ENCODE measurements around the gene SSH2. TPM values are rescaled to one million over a fixed set of nuclear protein-coding genes. Genes with fewer than 3 reads are reported as not detected.
"Not testable (repeated sequence)": the region's sequence is repeated elsewhere in the genome, so short reads cannot be mapped to it uniquely, and the experiment has no call there.

The SSH2 gene
- polyA plus RNA-seq, 1 donor from 2014 or later = 16.6 TPM

DNA sequence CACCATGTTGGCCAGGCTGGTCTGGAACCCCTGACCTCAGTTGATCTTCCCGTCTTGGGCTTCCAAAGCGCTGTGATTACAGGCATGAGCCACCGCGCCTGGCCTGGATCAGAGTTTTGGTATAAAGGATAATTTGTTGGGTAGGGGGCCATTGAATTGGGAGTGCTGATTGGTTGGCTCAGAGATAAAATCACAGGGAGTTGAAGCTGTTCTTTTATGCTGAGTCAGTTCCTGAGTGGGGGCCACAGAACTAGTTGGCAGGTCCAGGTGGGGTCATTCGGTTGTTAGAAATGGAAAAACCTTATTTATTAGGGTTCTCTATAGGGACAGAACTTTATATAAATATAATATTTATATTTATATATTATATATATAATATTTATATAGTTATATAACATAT is 147.1 kb downstream of the SSH2 start:
- H3K27me3 ChIP-seq (ENCODE audit: insufficient read depth, low read depth, low read length) = no peaks in the 10 kb centered on the region
- H3K9me2 ChIP-seq (ENCODE audit: insufficient read depth, low read length) = no peaks in the 10 kb centered on the region
- H3F3A ChIP-seq (ENCODE audit: insufficient read depth, low read length, poor library complexity, severe bottlenecking) = no peaks in the 10 kb centered on the region
- H3K4me3 ChIP-seq (ENCODE audit: low read length) = no peak overlapping the region
- H3K36me3 ChIP-seq (ENCODE audit: insufficient read depth, low read length) = no peaks in the 10 kb centered on the region
- H3K9me3 ChIP-seq (ENCODE audit: low read length) = no peaks in the 10 kb centered on the region
- H4K20me1 ChIP-seq (ENCODE audit: insufficient read depth) = no peaks in the 10 kb centered on the region
- no peak overlapping the region for H2AFZ ChIP-seq (ENCODE audit: low read depth, low read length)
- no peak overlapping the region for H3K4me2 ChIP-seq (ENCODE audit: low read length)
- no peak overlapping the region for H3K27ac ChIP-seq (ENCODE audit: low read length)
- TF ChIP-seq SMC3 (conservative IDR thresholded peaks at IDR 0.05; ENCODE audit: poor library complexity) = no peak
- TF ChIP-seq TAF1 (IDR thresholded peaks at IDR 0.05; ENCODE audit: low read depth) = no peak
- no peak for TF ChIP-seq EZH2 (IDR thresholded peaks at IDR 0.05; ENCODE audit: borderline replicate concordance, insufficient read depth, low read length, poor library complexity, severe bottlenecking)
- TF ChIP-seq EP300 (conservative IDR thresholded peaks at IDR 0.05; ENCODE audit: poor library complexity, severe bottlenecking) = no peak
- TF ChIP-seq RAD21 (conservative IDR thresholded peaks at IDR 0.05) = no peak
- TF ChIP-seq MXI1 (conservative IDR thresholded peaks at IDR 0.05; ENCODE audit: poor library complexity, severe bottlenecking) = no peak
- H3K9ac ChIP-seq (ENCODE audit: low read length) = no peak overlapping the region
- H3K79me2 ChIP-seq (replicated peaks; ENCODE audit: insufficient read depth, low read length) = no peaks in the 10 kb centered on the region

DNA sequence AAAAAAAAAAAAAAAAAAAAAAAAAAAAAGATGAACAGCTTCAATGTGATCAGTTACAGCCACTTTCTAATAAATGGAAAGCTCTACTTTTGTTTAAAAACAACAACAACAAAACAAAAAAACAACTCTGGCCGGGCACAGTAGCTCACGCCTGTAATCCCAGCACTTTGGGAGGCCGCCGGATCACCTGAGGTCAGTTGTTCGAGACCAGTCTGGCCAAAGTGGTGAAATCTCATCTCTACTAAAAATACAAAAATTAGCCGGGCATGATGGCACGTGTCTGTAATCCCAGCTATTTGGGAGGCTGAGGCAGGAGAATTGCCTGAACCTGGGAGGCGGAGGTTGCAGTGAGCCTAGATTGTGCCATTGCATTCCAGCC is 150.2 kb downstream of the SSH2 start:
- not testable (repeated sequence) for H3K27ac ChIP-seq (ENCODE audit: low read length); H3K4me3 ChIP-seq (ENCODE audit: low read length); H3K9me2 ChIP-seq (ENCODE audit: insufficient read depth, low read length); H3F3A ChIP-seq (ENCODE audit: insufficient read depth, low read length, poor library complexity, severe bottlenecking); H3K9me3 ChIP-seq (ENCODE audit: low read length); H2AFZ ChIP-seq (ENCODE audit: low read depth, low read length); H3K36me3 ChIP-seq (ENCODE audit: insufficient read depth, low read length); H4K20me1 ChIP-seq (ENCODE audit: insufficient read depth); H3K4me2 ChIP-seq (ENCODE audit: low read length); H3K27me3 ChIP-seq (ENCODE audit: insufficient read depth, low read depth, low read length); H3K9ac ChIP-seq (ENCODE audit: low read length); H3K79me2 ChIP-seq (replicated peaks; ENCODE audit: insufficient read depth, low read length)

DNA sequence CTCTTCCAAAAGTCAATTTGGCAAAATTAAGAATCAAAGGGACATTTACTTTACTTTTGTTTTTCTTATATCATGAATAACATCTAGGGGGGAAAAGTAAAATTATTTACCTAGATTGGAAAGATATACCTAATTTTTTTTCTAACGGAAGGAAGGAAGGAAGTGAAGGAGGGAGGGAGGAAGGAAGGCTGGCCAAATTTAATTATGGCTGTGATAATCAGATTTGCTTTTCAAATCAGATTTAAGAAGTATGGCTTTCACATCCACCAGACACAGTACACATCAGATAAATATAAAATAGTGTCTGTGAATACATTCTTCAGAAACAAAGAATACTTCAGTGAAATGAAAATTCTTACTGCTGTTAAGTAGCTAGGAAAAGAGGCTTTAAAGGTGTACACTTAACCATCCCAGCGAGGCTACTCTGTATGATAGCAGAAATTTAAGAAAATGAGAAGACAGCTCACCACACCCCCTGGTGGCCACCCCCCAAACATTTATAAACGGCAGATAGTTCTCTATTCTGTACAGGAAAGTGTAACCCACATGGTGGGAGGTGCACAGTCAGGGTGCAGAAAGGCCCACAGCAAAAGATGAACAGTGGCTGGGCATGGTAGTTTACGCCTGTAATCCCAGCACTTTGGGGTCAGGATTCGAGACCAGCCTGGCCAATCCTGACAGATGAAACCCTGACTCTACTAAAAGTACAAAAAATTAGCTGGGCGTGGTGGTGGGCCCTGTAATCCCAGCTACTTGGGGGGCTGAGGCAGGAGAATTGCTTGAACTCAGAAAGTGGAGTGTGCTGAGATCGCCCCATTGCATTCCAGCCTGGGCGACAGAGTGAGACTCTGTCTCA is 150.8 kb downstream of the SSH2 start:
- no peak overlapping the region for H3K4me3 ChIP-seq (ENCODE audit: low read length)
- no peak overlapping the region for H2AFZ ChIP-seq (ENCODE audit: low read depth, low read length)
- no peaks in the 10 kb centered on the region for H4K20me1 ChIP-seq (ENCODE audit: insufficient read depth)
- no peak overlapping the region for H3K9ac ChIP-seq (ENCODE audit: low read length)
- H3K9me3 ChIP-seq (ENCODE audit: low read length) = no peaks in the 10 kb centered on the region
- no peaks in the 10 kb centered on the region for H3K9me2 ChIP-seq (ENCODE audit: insufficient read depth, low read length)
- no peaks in the 10 kb centered on the region for H3K36me3 ChIP-seq (ENCODE audit: insufficient read depth, low read length)
- no peaks in the 10 kb centered on the region for H3K79me2 ChIP-seq (replicated peaks; ENCODE audit: insufficient read depth, low read length)
- H3F3A ChIP-seq (ENCODE audit: insufficient read depth, low read length, poor library complexity, severe bottlenecking) = no peaks in the 10 kb centered on the region
- no peak overlapping the region for H3K4me2 ChIP-seq (ENCODE audit: low read length)
- H3K27ac ChIP-seq (ENCODE audit: low read length) = no peak overlapping the region
- H3K27me3 ChIP-seq (ENCODE audit: insufficient read depth, low read depth, low read length) = no peaks in the 10 kb centered on the region
- TF ChIP-seq REST (IDR thresholded peaks at IDR 0.05; ENCODE audit: borderline replicate concordance) (no peak), RAD21 (conservative IDR thresholded peaks at IDR 0.05) (peak; percentile 62), SMC3 (conservative IDR thresholded peaks at IDR 0.05; ENCODE audit: poor library complexity) (peak; percentile 63), CTCF (IDR thresholded peaks at IDR 0.05; ENCODE audit: poor library complexity, severe bottlenecking) (peak; percentile 65), EZH2 (IDR thresholded peaks at IDR 0.05; ENCODE audit: borderline replicate concordance, insufficient read depth, low read length, poor library complexity, severe bottlenecking) (no peak)

All from neural cell (in vitro differentiated cells).